ENCODE data around the gene SLC39A11.
"Not testable (repeated sequence)": the region's sequence is repeated elsewhere in the genome, so short reads cannot be mapped to it uniquely, and the experiment has no call there.

The SLC39A11 gene

GRCh38 chr17:72792771-72793170, 299.7 kb downstream of the SLC39A11 start:
- Histone ChIP-seq H3K9me3 (ENCODE audit: control insufficient read depth in 2 of 2, low read length in 2 of 2) (peaks cover 2 to 3% of the 10 kb centered on the region in 2 donors), H3K4me3 (ENCODE audit: low read length in 2 of 2) (no peak overlapping the region), H3K9ac (ENCODE audit: low read depth in 1 of 2, low read length in 2 of 2) (no peak overlapping the region), H3K36me3 (ENCODE audit: control insufficient read depth in 2 of 2, insufficient read depth in 2 of 2, low read length in 2 of 2) (peaks cover 0 to 2% of the 10 kb centered on the region in 2 donors), H3K27ac (ENCODE audit: low read depth in 2 of 2, low read length in 2 of 2) (no peak overlapping the region), H3K4me1 (ENCODE audit: control insufficient read depth in 2 of 2, insufficient read depth in 2 of 2, low read length in 2 of 2) (no peaks in the 10 kb centered on the region), H3K27me3 (ENCODE audit: control insufficient read depth in 2 of 2, insufficient read depth in 2 of 2, low read length in 2 of 2) (no peaks in the 10 kb centered on the region)

- Histone ChIP-seq H3K4me1 (ENCODE audit: control insufficient read depth in 2 of 2, insufficient read depth in 2 of 2, low read length in 2 of 2) (no peaks in the 10 kb centered on the region), H3K27me3 (ENCODE audit: control insufficient read depth in 2 of 2, insufficient read depth in 2 of 2, low read length in 2 of 2) (no peaks in the 10 kb centered on the region), H3K9me3 (ENCODE audit: control insufficient read depth in 2 of 2, low read length in 2 of 2) (peaks cover under 1 to 3% of the 10 kb centered on the region in 2 donors), H3K36me3 (ENCODE audit: control insufficient read depth in 2 of 2, insufficient read depth in 2 of 2, low read length in 2 of 2) (peaks cover 0 to 2% of the 10 kb centered on the region in 2 donors), H3K4me3 (ENCODE audit: low read length in 2 of 2) (no peak overlapping the region), H3K27ac (ENCODE audit: low read depth in 2 of 2, low read length in 2 of 2) (no peak overlapping the region), H3K9ac (ENCODE audit: low read depth in 1 of 2, low read length in 2 of 2) (no peak overlapping the region)
These were observed 302.3 kb downstream of the SLC39A11 start for GRCh38 chr17:72790190-72790589.

- Histone ChIP-seq H3K27ac (ENCODE audit: low read depth in 2 of 2, low read length in 2 of 2) (no peak overlapping the region), H3K4me3 (ENCODE audit: low read length in 2 of 2) (no peak overlapping the region), H3K9ac (ENCODE audit: low read depth in 1 of 2, low read length in 2 of 2) (no peak overlapping the region), H3K9me3 (ENCODE audit: control insufficient read depth in 2 of 2, low read length in 2 of 2) (peaks cover 0 to 3% of the 10 kb centered on the region in 2 donors), H3K27me3 (ENCODE audit: control insufficient read depth in 2 of 2, insufficient read depth in 2 of 2, low read length in 2 of 2) (no peaks in the 10 kb centered on the region), H3K36me3 (ENCODE audit: control insufficient read depth in 2 of 2, insufficient read depth in 2 of 2, low read length in 2 of 2) (peaks cover 0 to 2% of the 10 kb centered on the region in 2 donors), H3K4me1 (ENCODE audit: control insufficient read depth in 2 of 2, insufficient read depth in 2 of 2, low read length in 2 of 2) (no peaks in the 10 kb centered on the region)
These were observed 302.8 kb downstream of the SLC39A11 start for GRCh38 chr17:72789711-72790110.

- H3K36me3 ChIP-seq (ENCODE audit: control insufficient read depth in 2 of 2, insufficient read depth in 2 of 2, low read length in 2 of 2) = peaks cover 0 to 2% of the 10 kb centered on the region in 2 donors
- no peaks in the 10 kb centered on the region for H3K4me1 ChIP-seq (ENCODE audit: control insufficient read depth in 2 of 2, insufficient read depth in 2 of 2, low read length in 2 of 2)
- no peak overlapping the region for H3K9ac ChIP-seq (ENCODE audit: low read depth in 1 of 2, low read length in 2 of 2)
- no peak overlapping the region for H3K27ac ChIP-seq (ENCODE audit: low read depth in 2 of 2, low read length in 2 of 2)
- peaks cover 0 to 3% of the 10 kb centered on the region in 2 donors for H3K9me3 ChIP-seq (ENCODE audit: control insufficient read depth in 2 of 2, low read length in 2 of 2)
- no peak overlapping the region for H3K4me3 ChIP-seq (ENCODE audit: low read length in 2 of 2)
- H3K27me3 ChIP-seq (ENCODE audit: control insufficient read depth in 2 of 2, insufficient read depth in 2 of 2, low read length in 2 of 2) = no peaks in the 10 kb centered on the region
These were observed 303.4 kb downstream of the SLC39A11 start for GRCh38 chr17:72788950-72789585.

- no peaks in the 10 kb centered on the region for H3K4me1 ChIP-seq (ENCODE audit: control insufficient read depth in 2 of 2, insufficient read depth in 2 of 2, low read length in 2 of 2)
- H3K9ac ChIP-seq (ENCODE audit: low read depth in 1 of 2, low read length in 2 of 2) = no peak overlapping the region
- H3K27me3 ChIP-seq (ENCODE audit: control insufficient read depth in 2 of 2, insufficient read depth in 2 of 2, low read length in 2 of 2) = no peaks in the 10 kb centered on the region
- peaks cover 0 to 2% of the 10 kb centered on the region in 2 donors for H3K36me3 ChIP-seq (ENCODE audit: control insufficient read depth in 2 of 2, insufficient read depth in 2 of 2, low read length in 2 of 2)
- no peak overlapping the region for H3K4me3 ChIP-seq (ENCODE audit: low read length in 2 of 2)
- no peak overlapping the region for H3K27ac ChIP-seq (ENCODE audit: low read depth in 2 of 2, low read length in 2 of 2)
- no peaks in the 10 kb centered on the region for H3K9me3 ChIP-seq (ENCODE audit: control insufficient read depth in 2 of 2, low read length in 2 of 2)
These were observed 306.3 kb downstream of the SLC39A11 start for GRCh38 chr17:72786209-72786608.

GRCh38 chr17:72782985-72783701, 309.3 kb downstream of the SLC39A11 start:
- no peak overlapping the region for H3K9ac ChIP-seq (ENCODE audit: low read depth in 1 of 2, low read length in 2 of 2)
- no peak overlapping the region for H3K4me3 ChIP-seq (ENCODE audit: low read length in 2 of 2)
- H3K27ac ChIP-seq (ENCODE audit: low read depth in 2 of 2, low read length in 2 of 2) = no peak overlapping the region
- no peaks in the 10 kb centered on the region for H3K9me3 ChIP-seq (ENCODE audit: control insufficient read depth in 2 of 2, low read length in 2 of 2)
- H3K27me3 ChIP-seq (ENCODE audit: control insufficient read depth in 2 of 2, insufficient read depth in 2 of 2, low read length in 2 of 2) = no peaks in the 10 kb centered on the region
- H3K4me1 ChIP-seq (ENCODE audit: control insufficient read depth in 2 of 2, insufficient read depth in 2 of 2, low read length in 2 of 2) = no peaks in the 10 kb centered on the region
- H3K36me3 ChIP-seq (ENCODE audit: control insufficient read depth in 2 of 2, insufficient read depth in 2 of 2, low read length in 2 of 2) = no peaks in the 10 kb centered on the region

- not testable (repeated sequence) for H3K4me1 ChIP-seq (ENCODE audit: control insufficient read depth in 2 of 2, insufficient read depth in 2 of 2, low read length in 2 of 2); H3K9me3 ChIP-seq (ENCODE audit: control insufficient read depth in 2 of 2, low read length in 2 of 2); H3K36me3 ChIP-seq (ENCODE audit: control insufficient read depth in 2 of 2, insufficient read depth in 2 of 2, low read length in 2 of 2); H3K27ac ChIP-seq (ENCODE audit: low read depth in 2 of 2, low read length in 2 of 2); H3K9ac ChIP-seq (ENCODE audit: low read depth in 1 of 2, low read length in 2 of 2); H3K4me3 ChIP-seq (ENCODE audit: low read length in 2 of 2); H3K27me3 ChIP-seq (ENCODE audit: control insufficient read depth in 2 of 2, insufficient read depth in 2 of 2, low read length in 2 of 2)
These were observed 310.1 kb downstream of the SLC39A11 start for GRCh38 chr17:72782437-72782836.

- Histone ChIP-seq H3K9ac (ENCODE audit: low read depth in 1 of 2, low read length in 2 of 2) (no peak overlapping the region), H3K27me3 (ENCODE audit: control insufficient read depth in 2 of 2, insufficient read depth in 2 of 2, low read length in 2 of 2) (no peaks in the 10 kb centered on the region), H3K36me3 (ENCODE audit: control insufficient read depth in 2 of 2, insufficient read depth in 2 of 2, low read length in 2 of 2) (no peaks in the 10 kb centered on the region), H3K27ac (ENCODE audit: low read depth in 2 of 2, low read length in 2 of 2) (no peak overlapping the region), H3K4me3 (ENCODE audit: low read length in 2 of 2) (no peak overlapping the region), H3K4me1 (ENCODE audit: control insufficient read depth in 2 of 2, insufficient read depth in 2 of 2, low read length in 2 of 2) (no peaks in the 10 kb centered on the region), H3K9me3 (ENCODE audit: control insufficient read depth in 2 of 2, low read length in 2 of 2) (no peaks in the 10 kb centered on the region)
These were observed 314.0 kb downstream of the SLC39A11 start for GRCh38 chr17:72778169-72779151.

- H3K4me3 ChIP-seq (ENCODE audit: low read length in 2 of 2) = no peak overlapping the region
- H3K36me3 ChIP-seq (ENCODE audit: control insufficient read depth in 2 of 2, insufficient read depth in 2 of 2, low read length in 2 of 2) = no peaks in the 10 kb centered on the region
These were observed 316.6 kb downstream of the SLC39A11 start for GRCh38 chr17:72775919-72776318.

GRCh38 chr17:72775237-72775636, 317.3 kb downstream of the SLC39A11 start:
- H3K27me3 ChIP-seq (ENCODE audit: control insufficient read depth in 2 of 2, insufficient read depth in 2 of 2, low read length in 2 of 2) = no peaks in the 10 kb centered on the region
- H3K27ac ChIP-seq (ENCODE audit: low read depth in 2 of 2, low read length in 2 of 2) = no peak overlapping the region
- no peaks in the 10 kb centered on the region for H3K36me3 ChIP-seq (ENCODE audit: control insufficient read depth in 2 of 2, insufficient read depth in 2 of 2, low read length in 2 of 2)
- H3K9ac ChIP-seq (ENCODE audit: low read depth in 1 of 2, low read length in 2 of 2) = no peak overlapping the region
- H3K4me1 ChIP-seq (ENCODE audit: control insufficient read depth in 2 of 2, insufficient read depth in 2 of 2, low read length in 2 of 2) = no peaks in the 10 kb centered on the region
- H3K9me3 ChIP-seq (ENCODE audit: control insufficient read depth in 2 of 2, low read length in 2 of 2) = no peaks in the 10 kb centered on the region
- H3K4me3 ChIP-seq (ENCODE audit: low read length in 2 of 2) = no peak overlapping the region

More at GRCh38 chr17:72775919-72776318, 316.6 kb downstream of the SLC39A11 start:
- no peaks in the 10 kb centered on the region for H3K4me1 ChIP-seq (ENCODE audit: control insufficient read depth in 2 of 2, insufficient read depth in 2 of 2, low read length in 2 of 2)
- no peak overlapping the region for H3K27ac ChIP-seq (ENCODE audit: low read depth in 2 of 2, low read length in 2 of 2)
- H3K27me3 ChIP-seq (ENCODE audit: control insufficient read depth in 2 of 2, insufficient read depth in 2 of 2, low read length in 2 of 2) = no peaks in the 10 kb centered on the region
- H3K9ac ChIP-seq (ENCODE audit: low read depth in 1 of 2, low read length in 2 of 2) = no peak overlapping the region
- H3K9me3 ChIP-seq (ENCODE audit: control insufficient read depth in 2 of 2, low read length in 2 of 2) = no peaks in the 10 kb centered on the region

Measured in mucosa of rectum (tissue), 2 donors.